Astrocyte (in vitro differentiated cells and primary cell): ENCODE data around the gene ZNF70. TPM values are rescaled to one million over a fixed set of nuclear protein-coding genes. Genes with fewer than 3 reads are reported as not detected.

Experiments used
- DNase-seq: peaks from one replicate; pipeline ENCODE4 v3.0.0-alpha.2; 2010; ENCODE audit warnings: low read depth
- FAIRE-seq: peaks from 2 replicates; lab custom pipeline; 2011; peaks lifted over from hg19 to GRCh38; lab: Jason Lieb, UNC
- H2AFZ ChIP-seq: 2 replicates; pipeline ENCODE4 v1.6.0; 2012; ENCODE audit warnings: low read depth, low read length, inconsistent platforms
- H3K27ac ChIP-seq: 2 replicates; pipeline ENCODE4 v1.5.1; 2011; ENCODE audit warnings: low read depth, low read length, inconsistent platforms
- H3K27me3 ChIP-seq: 2 replicates; pipeline ENCODE4 v1.6.0; 2011; ENCODE audit warnings: low read length, inconsistent platforms; ENCODE audit not compliant: insufficient read depth
- H3K36me3 ChIP-seq: 2 replicates; pipeline ENCODE4 v1.5.1; 2011; ENCODE audit warnings: low read length, inconsistent platforms; ENCODE audit not compliant: insufficient read depth
- H3K4me1 ChIP-seq: 2 replicates; pipeline ENCODE4 v1.5.1; 2011; ENCODE audit warnings: low read length, inconsistent platforms; ENCODE audit not compliant: insufficient read depth
- H3K4me2 ChIP-seq: 2 replicates; pipeline ENCODE4 v1.6.0; 2012; ENCODE audit warnings: low read length, inconsistent platforms
- H3K4me3 ChIP-seq: 2 replicates; pipeline ENCODE4 v1.5.1; 2011; ENCODE audit warnings: low read depth, mild to moderate bottlenecking, low read length, inconsistent platforms; ENCODE audit not compliant: insufficient read depth
- H3K79me2 ChIP-seq: 2 replicates; pipeline ENCODE4 v1.6.0; 2012; ENCODE audit warnings: mild to moderate bottlenecking, low read length, inconsistent platforms; ENCODE audit not compliant: insufficient read depth
- H3K9ac ChIP-seq: 2 replicates; pipeline ENCODE4 v1.6.0; 2012; ENCODE audit warnings: mild to moderate bottlenecking, low read length, inconsistent platforms
- H3K9me3 ChIP-seq: 2 replicates; pipeline ENCODE4 v1.5.1; 2012; ENCODE audit warnings: low read depth, mild to moderate bottlenecking, low read length, inconsistent platforms; ENCODE audit not compliant: insufficient read depth
- H4K20me1 ChIP-seq: 2 replicates; pipeline ENCODE4 v1.6.0; 2012; ENCODE audit warnings: low read length, inconsistent platforms; ENCODE audit not compliant: insufficient read depth
- H3K27ac Mint-ChIP-seq: one replicate; pipeline ENCODE4 v1.8.0; 2021; ENCODE audit warnings: mild to moderate bottlenecking, mixed read lengths; ENCODE audit not compliant: unreplicated experiment
- H3K27me3 Mint-ChIP-seq: one replicate; pipeline ENCODE4 v1.8.0; 2021; ENCODE audit warnings: low read depth, mixed read lengths; ENCODE audit not compliant: unreplicated experiment
- H3K36me3 Mint-ChIP-seq: one replicate; pipeline ENCODE4 v1.8.0; 2021; ENCODE audit warnings: low read depth, mixed read lengths; ENCODE audit not compliant: unreplicated experiment
- H3K4me1 Mint-ChIP-seq: one replicate; pipeline ENCODE4 v1.8.0; 2021; ENCODE audit warnings: low read depth, mixed read lengths; ENCODE audit not compliant: unreplicated experiment
- H3K4me3 Mint-ChIP-seq: one replicate; pipeline ENCODE4 v1.8.0; 2021; ENCODE audit warnings: mild to moderate bottlenecking, moderate library complexity, mixed read lengths; ENCODE audit not compliant: unreplicated experiment
- H3K9me3 Mint-ChIP-seq: one replicate; pipeline ENCODE4 v1.8.0; 2021; ENCODE audit warnings: mild to moderate bottlenecking, mixed read lengths; ENCODE audit not compliant: unreplicated experiment
- EZH2 ChIP-seq: IDR thresholded peaks from 2 replicates; pipeline ENCODE4 v1.6.1; 2012; ENCODE audit warnings: mild to moderate bottlenecking, low read length, inconsistent platforms; ENCODE audit not compliant: insufficient read depth
- total RNA-seq: library from RNA; stranded (reverse); gene quantifications from 2 replicates; pipeline ENCODE4 v1.2.1, GENCODE V29; 2021
- TF ChIP-seq, protein P1 (sequence below): IDR thresholded peaks from 2 replicates; pipeline ENCODE4 v1.5.1; 2011; ENCODE audit warnings: low read depth, mild to moderate bottlenecking, inconsistent platforms, low read length, moderate library complexity; ENCODE audit not compliant: insufficient read depth

Gene ZNF70
- total RNA-seq, 1 donor from 2014 or later = 8.8 TPM

DNA sequence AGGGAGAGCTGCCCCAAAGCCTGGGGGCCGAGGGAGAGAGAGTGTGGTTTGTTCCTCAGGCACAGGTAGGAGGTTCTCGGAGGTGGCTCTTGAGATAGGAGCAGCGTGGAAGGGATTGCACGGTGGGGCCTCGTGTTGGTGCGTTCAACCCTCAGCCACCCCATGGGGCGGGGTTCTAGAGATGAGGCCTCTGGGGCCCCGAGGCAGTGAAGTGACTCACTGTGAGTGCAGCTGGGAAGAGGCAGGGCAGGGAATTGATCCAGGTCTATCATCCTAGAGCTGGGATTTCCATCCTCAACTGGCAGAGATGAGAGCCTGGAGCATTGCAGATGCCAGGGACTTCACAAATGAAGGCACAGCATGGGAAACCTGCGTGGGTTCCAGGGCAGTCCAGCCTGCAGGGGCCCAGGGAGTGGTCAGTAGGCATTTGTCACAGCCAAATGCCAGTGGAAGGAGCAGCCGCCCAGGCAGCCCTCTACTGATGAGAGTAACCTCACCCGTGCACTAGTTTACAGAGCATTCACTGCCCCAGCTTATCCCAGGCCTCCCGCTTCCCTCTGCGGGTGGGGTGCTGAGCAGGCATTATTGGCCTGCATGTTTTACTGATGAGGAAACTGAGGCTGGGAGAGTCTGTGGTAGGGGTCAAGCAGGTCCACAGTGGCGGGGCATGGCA is 30.7 kb upstream of the ZNF70 start:
- Histone ChIP-seq H3K27ac (no peak overlapping the region), H3K36me3 (no peaks in the 10 kb centered on the region), H4K20me1 (no peaks in the 10 kb centered on the region), H3K4me2 (no peak overlapping the region), H3K4me1 (peaks cover 23% of the 10 kb centered on the region), H3K9ac (no peak overlapping the region), H2AFZ (peak overlapping the region; percentile 19), H3K4me3 (no peak overlapping the region), H3K79me2 (no peaks in the 10 kb centered on the region), H3K9me3 (no peaks in the 10 kb centered on the region), H3K27me3 (no peaks in the 10 kb centered on the region)
- no peak for TF ChIP-seq EZH2
- TF ChIP-seq, protein P1, sequence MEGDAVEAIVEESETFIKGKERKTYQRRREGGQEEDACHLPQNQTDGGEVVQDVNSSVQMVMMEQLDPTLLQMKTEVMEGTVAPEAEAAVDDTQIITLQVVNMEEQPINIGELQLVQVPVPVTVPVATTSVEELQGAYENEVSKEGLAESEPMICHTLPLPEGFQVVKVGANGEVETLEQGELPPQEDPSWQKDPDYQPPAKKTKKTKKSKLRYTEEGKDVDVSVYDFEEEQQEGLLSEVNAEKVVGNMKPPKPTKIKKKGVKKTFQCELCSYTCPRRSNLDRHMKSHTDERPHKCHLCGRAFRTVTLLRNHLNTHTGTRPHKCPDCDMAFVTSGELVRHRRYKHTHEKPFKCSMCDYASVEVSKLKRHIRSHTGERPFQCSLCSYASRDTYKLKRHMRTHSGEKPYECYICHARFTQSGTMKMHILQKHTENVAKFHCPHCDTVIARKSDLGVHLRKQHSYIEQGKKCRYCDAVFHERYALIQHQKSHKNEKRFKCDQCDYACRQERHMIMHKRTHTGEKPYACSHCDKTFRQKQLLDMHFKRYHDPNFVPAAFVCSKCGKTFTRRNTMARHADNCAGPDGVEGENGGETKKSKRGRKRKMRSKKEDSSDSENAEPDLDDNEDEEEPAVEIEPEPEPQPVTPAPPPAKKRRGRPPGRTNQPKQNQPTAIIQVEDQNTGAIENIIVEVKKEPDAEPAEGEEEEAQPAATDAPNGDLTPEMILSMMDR = no peak
- FAIRE-seq (no peak), DNase-seq (peak; percentile 33)
- Mint-ChIP-seq H3K9me3 (no peaks in the 10 kb centered on the region), H3K4me3 (no peak overlapping the region), H3K27ac (no peak overlapping the region), H3K36me3 (peaks cover 9% of the 10 kb centered on the region), H3K27me3 (peaks cover 12% of the 10 kb centered on the region), H3K4me1 (peaks cover 18% of the 10 kb centered on the region)

DNA sequence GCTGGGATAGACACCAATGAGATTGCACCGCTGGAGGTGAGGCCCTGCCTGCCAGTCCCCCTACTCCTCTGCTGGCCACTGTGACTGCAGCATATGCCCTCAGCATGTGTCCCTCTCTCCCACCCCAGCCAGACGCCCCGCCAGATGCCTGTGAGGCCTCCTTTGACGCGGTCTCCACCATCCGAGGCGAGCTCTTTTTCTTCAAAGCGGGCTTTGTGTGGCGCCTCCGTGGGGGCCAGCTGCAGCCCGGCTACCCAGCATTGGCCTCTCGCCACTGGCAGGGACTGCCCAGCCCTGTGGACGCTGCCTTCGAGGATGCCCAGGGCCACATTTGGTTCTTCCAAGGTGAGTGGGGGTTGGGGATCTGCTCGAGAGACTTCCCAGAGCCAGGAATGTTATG is 30.2 kb upstream of the ZNF70 start:
- peaks cover 12% of the 10 kb centered on the region for H3K4me1 Mint-ChIP-seq
- DNase-seq = no peak
- Histone ChIP-seq H3K4me2 (no peak overlapping the region), H4K20me1 (no peaks in the 10 kb centered on the region), H3K9ac (no peak overlapping the region), H3K9me3 (no peaks in the 10 kb centered on the region), H3K4me1 (peaks cover 18% of the 10 kb centered on the region), H3K27ac (no peak overlapping the region), H3K79me2 (no peaks in the 10 kb centered on the region), H3K4me3 (no peak overlapping the region), H2AFZ (peak overlapping the region; percentile 19), H3K36me3 (no peaks in the 10 kb centered on the region), H3K27me3 (no peaks in the 10 kb centered on the region)
- H3K36me3 Mint-ChIP-seq = peaks cover 9% of the 10 kb centered on the region
- no peaks in the 10 kb centered on the region for H3K9me3 Mint-ChIP-seq
- no peak for FAIRE-seq
- peaks cover 12% of the 10 kb centered on the region for H3K27me3 Mint-ChIP-seq
- TF ChIP-seq EZH2 = no peak
- TF ChIP-seq, protein P1 = no peak
- H3K27ac Mint-ChIP-seq = no peak overlapping the region
- no peak overlapping the region for H3K4me3 Mint-ChIP-seq

DNA sequence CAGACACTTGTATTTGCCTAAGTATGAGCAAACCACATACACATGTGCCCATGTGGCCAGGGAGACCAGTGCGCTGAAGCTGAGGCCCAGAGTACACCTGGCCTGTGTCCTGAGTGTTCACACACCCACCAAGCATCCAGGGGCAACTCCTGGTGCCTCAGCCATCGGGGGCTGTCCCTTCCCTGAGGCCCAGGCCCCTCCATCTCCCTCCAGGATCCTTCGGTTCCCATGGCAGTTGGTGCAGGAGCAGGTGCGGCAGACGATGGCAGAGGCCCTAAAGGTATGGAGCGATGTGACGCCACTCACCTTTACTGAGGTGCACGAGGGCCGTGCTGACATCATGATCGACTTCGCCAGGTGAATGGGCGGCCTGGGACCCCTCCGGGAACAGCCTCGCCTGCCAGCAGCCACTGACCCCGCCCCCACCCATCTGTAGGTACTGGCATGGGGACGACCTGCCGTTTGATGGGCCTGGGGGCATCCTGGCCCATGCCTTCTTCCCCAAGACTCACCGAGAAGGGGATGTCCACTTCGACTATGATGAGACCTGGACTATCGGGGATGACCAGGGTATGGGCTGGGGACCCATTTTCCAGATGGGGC is 29.3 kb upstream of the ZNF70 start:
- Histone ChIP-seq H4K20me1 (no peaks in the 10 kb centered on the region), H2AFZ (no peak overlapping the region), H3K36me3 (no peaks in the 10 kb centered on the region), H3K79me2 (no peaks in the 10 kb centered on the region), H3K4me3 (no peak overlapping the region), H3K9ac (no peak overlapping the region), H3K27me3 (no peaks in the 10 kb centered on the region), H3K4me2 (no peak overlapping the region), H3K4me1 (peaks cover 18% of the 10 kb centered on the region), H3K27ac (no peak overlapping the region), H3K9me3 (no peaks in the 10 kb centered on the region)
- Mint-ChIP-seq H3K27ac (no peak overlapping the region), H3K36me3 (peaks cover 9% of the 10 kb centered on the region), H3K9me3 (no peaks in the 10 kb centered on the region), H3K4me1 (peaks cover 12% of the 10 kb centered on the region), H3K27me3 (peaks cover 14% of the 10 kb centered on the region), H3K4me3 (no peak overlapping the region)
- no peak for TF ChIP-seq EZH2
- TF ChIP-seq, protein P1 = no peak
- FAIRE-seq (no peak), DNase-seq (no peak)
